Kidney epithelial cell (primary cell): Measurements from ENCODE around the gene SYNE3. TPM values are rescaled to one million over a fixed set of nuclear protein-coding genes. Genes with fewer than 3 reads are reported as not detected.
"Not testable (repeated sequence)": the region's sequence is repeated elsewhere in the genome, so short reads cannot be mapped to it uniquely, and the experiment has no call there.

ENCODE experiments used
- DNase-seq: peaks from one replicate; pipeline ENCODE4 v3.0.0-alpha.2; 2010; ENCODE audit warnings: low read depth
- H3K27me3 ChIP-seq: 2 replicates; pipeline ENCODE4 v1.6.0; 2011; ENCODE audit warnings: low read length; ENCODE audit not compliant: control insufficient read depth, insufficient read depth
- H3K36me3 ChIP-seq: 2 replicates; pipeline ENCODE4 v1.5.1; 2011; ENCODE audit warnings: low read length; ENCODE audit not compliant: control insufficient read depth, insufficient read depth
- H3K4me3 ChIP-seq: 2 replicates; pipeline ENCODE4 v1.5.1; 2011; ENCODE audit warnings: low read depth, mild to moderate bottlenecking, control low read depth, low read length
- CTCF ChIP-seq: IDR thresholded peaks from 2 replicates; pipeline ENCODE4 v1.5.1; 2011; ENCODE audit warnings: mild to moderate bottlenecking, moderate library complexity, low read length, control low read depth, inconsistent platforms; ENCODE audit not compliant: insufficient read depth, poor library complexity, severe bottlenecking
- total RNA-seq: library from RNA; depleted of rRNA; stranded (reverse); fragments of >200 nt; gene quantifications from 2 replicates; pipeline ENCODE4 v1.2.3, GENCODE V29; 2015

The SYNE3 gene
- total RNA-seq, 1 donor from 2014 or later: 2.2 TPM

- no peak for TF ChIP-seq CTCF
- no peak for DNase-seq
- H3K27me3 ChIP-seq: peaks cover 16% of the 10 kb centered on the region
- no peaks in the 10 kb centered on the region for H3K36me3 ChIP-seq
- no peak overlapping the region for H3K4me3 ChIP-seq
Observed at GRCh38 chr14:95515080-95515489, 1.4 kb downstream of the SYNE3 start.

DNA sequence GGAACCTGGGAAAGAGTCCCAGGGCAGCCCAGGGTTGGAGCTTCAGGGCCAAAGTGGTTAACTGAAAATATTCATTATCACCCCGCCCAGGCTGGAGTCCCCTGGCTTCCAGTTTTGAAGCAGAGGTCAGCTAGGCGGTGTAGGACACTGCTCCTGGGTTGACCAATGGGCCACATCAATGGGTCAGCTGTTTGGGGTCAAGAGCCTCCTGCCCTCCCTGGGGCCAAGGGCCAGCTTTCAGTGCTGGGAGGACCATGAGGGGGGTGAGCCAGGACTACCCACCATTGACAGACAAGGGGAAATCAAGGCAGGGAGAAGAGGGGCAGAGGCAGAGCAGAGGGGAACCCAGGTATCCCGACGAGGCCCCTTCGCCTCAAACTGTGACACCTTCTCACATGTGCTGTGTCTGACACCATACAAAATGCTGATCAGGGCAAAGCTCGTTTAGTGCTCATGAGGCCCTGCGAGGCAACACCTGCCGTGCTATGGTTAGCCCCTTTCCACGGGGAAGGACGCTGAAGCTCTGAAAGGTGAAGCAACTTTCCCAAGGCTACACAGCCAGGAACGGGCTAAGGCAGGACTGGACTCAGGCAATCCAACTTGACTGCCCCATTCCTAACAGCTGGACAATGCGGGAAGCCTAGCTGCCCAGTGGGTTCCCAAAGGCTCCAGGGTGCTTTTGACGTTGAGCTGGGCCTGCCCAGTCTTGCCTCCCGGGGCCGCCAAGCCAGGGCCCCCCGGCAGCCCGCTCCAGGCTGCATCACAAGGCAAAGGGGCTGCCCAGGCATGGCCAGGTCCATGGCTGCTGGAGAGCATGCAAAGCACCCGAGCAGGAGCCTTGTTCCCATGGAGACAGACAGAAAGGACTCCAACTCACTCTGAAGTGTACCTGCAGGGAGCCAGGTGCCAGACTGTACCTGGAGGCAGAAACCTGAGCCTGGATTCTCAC is 2.0 kb downstream of the SYNE3 start:
- H3K4me3 ChIP-seq: no peak overlapping the region
- H3K36me3 ChIP-seq: no peaks in the 10 kb centered on the region
- no peak for DNase-seq

DNA sequence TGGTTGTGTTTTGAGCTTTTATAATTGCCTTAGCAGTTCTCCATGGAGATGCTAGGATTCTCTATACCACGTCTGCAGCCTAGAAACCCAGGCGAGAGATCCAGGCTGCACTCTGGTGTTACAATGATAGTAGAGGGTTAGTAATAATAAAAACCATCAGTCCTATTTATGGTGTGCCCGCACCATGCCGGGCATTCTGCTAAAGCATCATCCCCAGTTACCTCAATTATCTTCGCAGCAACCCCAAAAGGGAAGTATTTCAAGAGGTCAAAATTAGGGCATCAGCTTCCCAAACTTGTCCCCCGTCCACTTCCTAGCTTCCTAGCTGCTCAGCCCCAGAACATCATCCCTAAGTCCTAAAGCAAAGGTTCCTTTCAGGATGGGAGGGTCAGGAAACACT is 3.2 kb downstream of the SYNE3 start:
- Histone ChIP-seq H3K36me3 (no peaks in the 10 kb centered on the region), H3K4me3 (no peak overlapping the region), H3K27me3 (peaks cover 18% of the 10 kb centered on the region)
- TF ChIP-seq CTCF: no peak
- DNase-seq: no peak

More for the DNA sequence above, 2.0 kb downstream of the SYNE3 start:
- H3K27me3 ChIP-seq: peaks cover 16% of the 10 kb centered on the region
- no peak for TF ChIP-seq CTCF

DNA sequence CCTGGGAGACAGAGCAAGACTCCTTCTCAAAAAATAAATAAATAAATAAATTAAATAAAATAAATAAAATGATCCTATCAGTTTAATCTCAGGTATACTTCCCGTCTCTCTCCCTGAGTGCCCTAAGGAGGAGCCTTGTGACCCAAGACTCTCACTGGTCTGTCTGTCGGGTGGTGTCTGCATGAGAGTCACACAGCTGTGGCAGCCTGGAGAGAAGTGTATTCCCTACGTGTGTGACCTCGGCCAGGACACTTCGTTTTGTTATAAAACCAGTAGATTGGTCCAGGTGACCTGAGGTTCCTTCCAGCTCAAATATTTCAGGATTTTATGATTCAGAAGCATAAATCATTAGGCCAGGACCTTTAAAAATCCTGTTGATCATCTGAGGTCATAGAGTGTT is 4.8 kb downstream of the SYNE3 start:
- no peak for TF ChIP-seq CTCF
- H3K4me3 ChIP-seq: no peak overlapping the region
- no peaks in the 10 kb centered on the region for H3K36me3 ChIP-seq
- peaks cover 13% of the 10 kb centered on the region for H3K27me3 ChIP-seq
- DNase-seq: no peak

GRCh38 chr14:95510804-95511203 is 5.6 kb downstream of the SYNE3 start:
- Histone ChIP-seq H3K27me3 (peaks cover 11% of the 10 kb centered on the region), H3K4me3 (no peak overlapping the region), H3K36me3 (no peaks in the 10 kb centered on the region)
- DNase-seq: no peak
- no peak for TF ChIP-seq CTCF

DNA sequence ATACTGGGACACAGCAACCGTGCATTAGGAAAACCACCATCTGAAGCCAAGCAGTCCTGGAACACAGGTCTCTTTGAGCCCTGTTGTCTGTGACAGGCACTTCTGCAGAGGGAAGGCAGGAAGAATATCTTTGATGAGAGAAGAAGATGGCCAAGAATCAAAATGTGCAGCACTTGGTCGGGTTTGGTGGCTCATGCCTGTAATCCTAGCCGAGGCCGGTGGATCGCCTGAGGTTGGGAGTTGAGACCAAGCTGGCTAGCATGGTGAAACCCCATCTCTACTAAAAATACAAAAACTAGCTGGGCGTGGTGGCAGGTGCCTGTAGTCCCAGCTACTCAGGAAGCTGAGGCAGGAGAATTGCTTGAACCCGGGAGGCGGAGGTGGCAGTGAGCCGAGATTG is 6.1 kb downstream of the SYNE3 start:
- not testable (repeated sequence) for DNase-seq, H3K36me3 ChIP-seq, H3K27me3 ChIP-seq, H3K4me3 ChIP-seq
